SIG-M5 treated with dmso at 0.1 percent for 504 hours (cell line): ENCODE measurements around the gene HOXB3.
A peak's percentile ranks its signal among the peaks of the same experiment; 100 is the strongest.

Experiments used
- DNase-seq: peaks from one replicate; lab custom pipeline; 2025; ENCODE audit not compliant: unreplicated experiment; lab: John Stamatoyannopoulos, UW

Gene HOXB3

GRCh38 chr17:48506246-48506645 lies 83.8 kb downstream of the HOXB3 start:
- DNase-seq = no peak

- peak; percentile 85 for DNase-seq
Measured at GRCh38 chr17:48505788-48506187, 84.3 kb downstream of the HOXB3 start.

- DNase-seq = no peak
Measured at GRCh38 chr17:48504953-48505352, 85.1 kb downstream of the HOXB3 start.

- no peak for DNase-seq
Measured at GRCh38 chr17:48503747-48504146, 86.3 kb downstream of the HOXB3 start.

GRCh38 chr17:48502901-48503300 lies 87.1 kb downstream of the HOXB3 start:
- DNase-seq = no peak

- no peak for DNase-seq
Measured at GRCh38 chr17:48502312-48502711, 87.7 kb downstream of the HOXB3 start.

- no peak for DNase-seq
Measured at GRCh38 chr17:48500435-48501426, 89.3 kb downstream of the HOXB3 start.

- DNase-seq = no peak
Measured at GRCh38 chr17:48499735-48500434, 90.2 kb downstream of the HOXB3 start.

GRCh38 chr17:48499248-48499647 lies 90.8 kb downstream of the HOXB3 start:
- DNase-seq = no peak
